ENCODE data around the gene SRCAP.

DNA sequence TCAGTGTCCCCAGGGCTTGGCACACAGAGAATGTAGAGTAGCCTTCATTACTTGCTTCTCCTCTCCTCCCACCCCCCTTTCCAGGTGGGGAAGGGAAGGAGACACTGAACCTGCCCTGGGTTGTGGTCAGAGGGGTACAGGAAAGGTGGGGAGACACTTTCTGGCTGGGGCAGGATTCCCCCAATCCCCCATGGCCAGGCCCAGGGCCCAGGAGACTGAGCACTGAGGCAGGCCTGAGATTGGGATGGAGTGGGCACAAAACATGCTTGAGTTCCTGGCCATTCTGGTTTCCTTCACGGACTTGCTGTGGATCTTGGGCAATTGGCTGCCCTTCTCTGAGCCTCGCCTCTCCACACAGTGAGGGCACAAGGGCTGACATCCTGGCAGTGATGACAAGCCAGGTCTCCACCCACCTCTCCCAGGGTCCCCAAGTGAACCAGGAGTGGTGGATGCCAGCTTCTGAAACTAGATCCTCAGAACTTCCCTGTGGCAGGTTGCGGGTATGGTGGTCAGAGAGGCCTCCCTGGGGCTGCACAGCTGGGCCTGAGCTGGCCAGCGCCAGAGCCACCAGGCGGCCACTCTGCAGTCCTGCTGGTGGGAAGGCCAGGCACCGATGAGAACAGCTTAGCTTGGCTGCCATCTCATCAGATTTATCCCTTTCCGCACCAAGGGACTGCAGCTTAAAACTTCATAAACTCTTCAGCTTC, 78.8 kb downstream of the SRCAP start:
- TF ChIP-seq POLR2A (IDR thresholded peaks at IDR 0.05; ENCODE audit: low read depth): no peak
- TF ChIP-seq, protein P1, sequence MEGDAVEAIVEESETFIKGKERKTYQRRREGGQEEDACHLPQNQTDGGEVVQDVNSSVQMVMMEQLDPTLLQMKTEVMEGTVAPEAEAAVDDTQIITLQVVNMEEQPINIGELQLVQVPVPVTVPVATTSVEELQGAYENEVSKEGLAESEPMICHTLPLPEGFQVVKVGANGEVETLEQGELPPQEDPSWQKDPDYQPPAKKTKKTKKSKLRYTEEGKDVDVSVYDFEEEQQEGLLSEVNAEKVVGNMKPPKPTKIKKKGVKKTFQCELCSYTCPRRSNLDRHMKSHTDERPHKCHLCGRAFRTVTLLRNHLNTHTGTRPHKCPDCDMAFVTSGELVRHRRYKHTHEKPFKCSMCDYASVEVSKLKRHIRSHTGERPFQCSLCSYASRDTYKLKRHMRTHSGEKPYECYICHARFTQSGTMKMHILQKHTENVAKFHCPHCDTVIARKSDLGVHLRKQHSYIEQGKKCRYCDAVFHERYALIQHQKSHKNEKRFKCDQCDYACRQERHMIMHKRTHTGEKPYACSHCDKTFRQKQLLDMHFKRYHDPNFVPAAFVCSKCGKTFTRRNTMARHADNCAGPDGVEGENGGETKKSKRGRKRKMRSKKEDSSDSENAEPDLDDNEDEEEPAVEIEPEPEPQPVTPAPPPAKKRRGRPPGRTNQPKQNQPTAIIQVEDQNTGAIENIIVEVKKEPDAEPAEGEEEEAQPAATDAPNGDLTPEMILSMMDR (IDR thresholded peaks at IDR 0.05): no peak
- TF ChIP-seq EP300 (IDR thresholded peaks at IDR 0.05): no peak

Measured in esophagus muscularis mucosa (tissue), 4 donors.